ENCODE measurements around the gene SERPINA1. TPM values are rescaled to one million over a fixed set of nuclear protein-coding genes. Genes with fewer than 3 reads are reported as not detected.
A peak's percentile ranks its signal among the peaks of the same experiment; 100 is the strongest.

SERPINA1 gene
- total and polyA plus RNA-seq, 4 donors: 120 to 1,798 (median 1,122) TPM

- Histone ChIP-seq H3K36me3 (ENCODE audit: control insufficient read depth in 4 of 4, insufficient read depth in 4 of 4, low read length in 4 of 4) (peaks cover 0 to 5% (median 0%) of the 10 kb centered on the region in 4 donors), H3K9ac (ENCODE audit: insufficient read depth in 1 of 2, low read length in 2 of 2) (no peak overlapping the region), H3K4me3 (no peak overlapping the region), H3K27me3 (ENCODE audit: control insufficient read depth in 3 of 3, insufficient read depth in 3 of 3, low read length in 2 of 3) (peaks cover 0 to 3% (median 0%) of the 10 kb centered on the region in 3 donors), H3K9me3 (ENCODE audit: control insufficient read depth in 4 of 4, insufficient read depth in 3 of 4, low read length in 3 of 4) (no peaks in the 10 kb centered on the region), H3K4me1 (ENCODE audit: control insufficient read depth in 5 of 5, insufficient read depth in 5 of 5, low read length in 5 of 5) (no peaks in the 10 kb centered on the region), H3K27ac (ENCODE audit: low read depth in 1 of 2, low read length in 1 of 2) (no peak overlapping the region)
- DNase-seq (peak in 1 of 3 donors; percentile 4), ATAC-seq (ENCODE audit: insufficient read depth, low FRiP score) (no peak)
- WGBS, 2 donors: 78 to 84% methylated on average over 17 of the region's 17 CpGs
- TF ChIP-seq, protein P1, sequence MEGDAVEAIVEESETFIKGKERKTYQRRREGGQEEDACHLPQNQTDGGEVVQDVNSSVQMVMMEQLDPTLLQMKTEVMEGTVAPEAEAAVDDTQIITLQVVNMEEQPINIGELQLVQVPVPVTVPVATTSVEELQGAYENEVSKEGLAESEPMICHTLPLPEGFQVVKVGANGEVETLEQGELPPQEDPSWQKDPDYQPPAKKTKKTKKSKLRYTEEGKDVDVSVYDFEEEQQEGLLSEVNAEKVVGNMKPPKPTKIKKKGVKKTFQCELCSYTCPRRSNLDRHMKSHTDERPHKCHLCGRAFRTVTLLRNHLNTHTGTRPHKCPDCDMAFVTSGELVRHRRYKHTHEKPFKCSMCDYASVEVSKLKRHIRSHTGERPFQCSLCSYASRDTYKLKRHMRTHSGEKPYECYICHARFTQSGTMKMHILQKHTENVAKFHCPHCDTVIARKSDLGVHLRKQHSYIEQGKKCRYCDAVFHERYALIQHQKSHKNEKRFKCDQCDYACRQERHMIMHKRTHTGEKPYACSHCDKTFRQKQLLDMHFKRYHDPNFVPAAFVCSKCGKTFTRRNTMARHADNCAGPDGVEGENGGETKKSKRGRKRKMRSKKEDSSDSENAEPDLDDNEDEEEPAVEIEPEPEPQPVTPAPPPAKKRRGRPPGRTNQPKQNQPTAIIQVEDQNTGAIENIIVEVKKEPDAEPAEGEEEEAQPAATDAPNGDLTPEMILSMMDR (IDR thresholded peaks at IDR 0.05; ENCODE audit: control extremely low read depth, extremely low read depth): no peak
Observed at GRCh38 chr14:94378527-94379290, 9.7 kb downstream of the SERPINA1 start.

DNA sequence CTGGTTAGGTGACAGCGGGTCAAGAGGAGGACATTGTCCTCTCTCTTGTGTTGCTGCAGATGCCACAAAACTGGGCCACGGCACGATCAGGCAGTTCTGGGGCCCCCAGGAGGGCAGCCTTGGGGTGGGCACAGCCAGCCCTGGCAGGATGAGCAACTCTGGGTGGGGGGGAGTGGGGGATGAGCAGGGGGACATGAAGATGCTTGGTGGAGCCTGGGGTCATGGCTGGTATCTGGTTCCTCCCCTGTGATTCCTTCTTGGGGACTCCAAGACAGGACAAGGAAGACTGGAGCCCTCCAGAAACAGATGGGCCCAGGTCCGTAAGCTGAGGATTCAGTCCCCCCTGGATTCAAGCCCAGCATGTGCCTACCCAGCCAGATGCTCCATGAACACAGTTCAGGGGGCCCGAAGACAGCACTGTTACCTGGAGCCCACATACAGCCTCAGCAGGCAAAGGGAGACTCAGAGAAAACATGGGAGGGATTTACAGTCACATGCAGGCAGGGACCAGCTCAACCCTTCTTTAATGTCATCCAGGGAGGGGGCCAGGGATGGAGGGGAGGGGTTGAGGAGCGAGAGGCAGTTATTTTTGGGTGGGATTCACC lies 10.4 kb downstream of the SERPINA1 start:
- TF ChIP-seq, protein P1 (IDR thresholded peaks at IDR 0.05; ENCODE audit: control extremely low read depth, extremely low read depth): no peak
- Histone ChIP-seq H3K9ac (ENCODE audit: insufficient read depth in 1 of 2, low read length in 2 of 2) (no peak overlapping the region), H3K27me3 (ENCODE audit: control insufficient read depth in 3 of 3, insufficient read depth in 3 of 3, low read length in 2 of 3) (peaks cover 0 to 3% (median 0%) of the 10 kb centered on the region in 3 donors), H3K9me3 (ENCODE audit: control insufficient read depth in 4 of 4, insufficient read depth in 3 of 4, low read length in 3 of 4) (no peaks in the 10 kb centered on the region), H3K36me3 (ENCODE audit: control insufficient read depth in 4 of 4, insufficient read depth in 4 of 4, low read length in 4 of 4) (peaks cover 0 to 5% (median 0%) of the 10 kb centered on the region in 4 donors), H3K4me3 (no peak overlapping the region), H3K4me1 (ENCODE audit: control insufficient read depth in 5 of 5, insufficient read depth in 5 of 5, low read length in 5 of 5) (no peaks in the 10 kb centered on the region), H3K27ac (ENCODE audit: low read depth in 1 of 2, low read length in 1 of 2) (no peak overlapping the region)
- peak in 1 of 3 donors; percentile 2 for DNase-seq
- ATAC-seq (ENCODE audit: insufficient read depth, low FRiP score): no peak
- 87 to 93% methylated on average over 6 of the region's 6 CpGs for WGBS, 2 donors

GRCh38 chr14:94376976-94377865 lies 11.2 kb downstream of the SERPINA1 start:
- TF ChIP-seq, protein P1 (IDR thresholded peaks at IDR 0.05; ENCODE audit: control extremely low read depth, extremely low read depth): no peak
- Histone ChIP-seq H3K4me1 (ENCODE audit: control insufficient read depth in 5 of 5, insufficient read depth in 5 of 5, low read length in 5 of 5) (no peaks in the 10 kb centered on the region), H3K9ac (ENCODE audit: insufficient read depth in 1 of 2, low read length in 2 of 2) (no peak overlapping the region), H3K9me3 (ENCODE audit: control insufficient read depth in 4 of 4, insufficient read depth in 3 of 4, low read length in 3 of 4) (no peaks in the 10 kb centered on the region), H3K27me3 (ENCODE audit: control insufficient read depth in 3 of 3, insufficient read depth in 3 of 3, low read length in 2 of 3) (peaks cover 0 to under 1% (median 0%) of the 10 kb centered on the region in 3 donors), H3K27ac (ENCODE audit: low read depth in 1 of 2, low read length in 1 of 2) (no peak overlapping the region), H3K4me3 (no peak overlapping the region), H3K36me3 (ENCODE audit: control insufficient read depth in 4 of 4, insufficient read depth in 4 of 4, low read length in 4 of 4) (peaks cover 0 to 5% (median 0%) of the 10 kb centered on the region in 4 donors)
- ATAC-seq (ENCODE audit: insufficient read depth, low FRiP score): no peak
- DNase-seq: peak in 1 of 3 donors; percentile 4
- WGBS, 2 donors: 87% methylated on average over 10 of the region's 10 CpGs
